Measurements from ENCODE around the gene U2AF1L4. TPM values are rescaled to one million over a fixed set of nuclear protein-coding genes. Genes with fewer than 3 reads are reported as not detected.

U2AF1L4 gene
- total and polyA plus RNA-seq, 2 donors (not counting 3 experiments of a cell fraction or from before 2014, with no cell fraction given), result 5.6 to 13.5 TPM

DNA sequence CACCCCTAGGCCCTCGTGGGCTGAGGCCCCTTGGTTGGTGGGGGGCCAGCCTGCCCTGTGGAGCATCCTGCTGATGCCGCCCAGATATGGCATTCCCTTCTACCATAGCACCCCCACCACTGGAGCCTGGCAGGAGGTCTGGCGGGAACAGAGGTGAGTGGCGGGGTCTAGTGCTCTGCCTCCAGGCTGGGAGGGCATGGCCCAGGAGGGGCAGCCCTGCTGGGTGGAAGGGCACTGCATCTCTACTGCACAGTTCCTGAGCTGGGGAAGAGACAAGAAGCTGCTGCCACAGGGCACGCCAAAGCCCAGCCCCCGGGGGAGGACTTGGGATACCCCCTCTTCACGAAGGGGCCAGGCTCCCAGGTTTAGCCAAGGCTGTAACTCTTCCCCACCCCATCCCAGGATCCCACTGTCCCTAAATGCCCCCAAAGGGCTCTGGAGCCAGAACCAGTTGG is 29.8 kb downstream of the U2AF1L4 start:
- no peak for TF ChIP-seq FOS (IDR thresholded peaks at IDR 0.05; ENCODE audit: borderline replicate concordance, insufficient read depth, low read length)
- TF ChIP-seq CTCF (IDR thresholded peaks at IDR 0.05; ENCODE audit: extremely low read depth in 1 of 2, insufficient read depth in 1 of 2, low read depth in 1 of 2, low read length in 2 of 2), result no peak
- TF ChIP-seq GATA2 (IDR thresholded peaks at IDR 0.05; ENCODE audit: insufficient read depth, insufficient read length, low read depth, low read length), result no peak
- TF ChIP-seq POLR2AphosphoS5 (IDR thresholded peaks at IDR 0.05; ENCODE audit: insufficient read depth, low read depth, low read length), result no peak
- no peak for TF ChIP-seq EZH2 (IDR thresholded peaks at IDR 0.05; ENCODE audit: borderline replicate concordance, low read depth, low read length, severe bottlenecking)
- TF ChIP-seq MYC (IDR thresholded peaks at IDR 0.05; ENCODE audit: low read depth, low read length), result no peak
- TF ChIP-seq MAX (IDR thresholded peaks at IDR 0.05; ENCODE audit: insufficient read depth, insufficient read length), result no peak
- TF ChIP-seq JUN (IDR thresholded peaks at IDR 0.05; ENCODE audit: borderline replicate concordance, insufficient read depth, insufficient read length, low read depth), result no peak
- no peak for TF ChIP-seq POLR2A (IDR thresholded peaks at IDR 0.05; ENCODE audit: low read depth, low read length)
- H3K9ac ChIP-seq (replicated peaks; ENCODE audit: extremely low read depth, insufficient read depth, low read length), result no peak overlapping the region
- H3K79me2 ChIP-seq (ENCODE audit: control insufficient read depth, insufficient read depth, low read length), result peaks cover 23% of the 10 kb centered on the region
- H3K9me3 ChIP-seq (replicated peaks; ENCODE audit: control insufficient read depth, insufficient read depth, low read length), result no peaks in the 10 kb centered on the region
- no peak overlapping the region for H3K4me3 ChIP-seq (replicated peaks in 1 of 3; ENCODE audit: insufficient read depth in 1 of 3, low read depth in 1 of 3, low read length in 3 of 3)
- no peak overlapping the region for H3K4me2 ChIP-seq (ENCODE audit: insufficient read depth, low read length)
- no TSS peak for BruUV-seq (replicated peaks)
- no peaks in the 10 kb centered on the region for H3K9me1 ChIP-seq (replicated peaks; ENCODE audit: control insufficient read depth, extremely low read depth, insufficient read depth, low read length)
- peaks cover 17% of the 10 kb centered on the region for H3K4me1 ChIP-seq (ENCODE audit: control insufficient read depth, extremely low read depth, insufficient read depth, low read length)
- no peak for FAIRE-seq
- no peaks in the 10 kb centered on the region for H4K20me1 ChIP-seq (replicated peaks; ENCODE audit: control insufficient read depth, extremely low read depth, insufficient read depth, low read length)
- intact Hi-C loops (cut with micrococcal nuclease), result no loop called here
- H2AFZ ChIP-seq (ENCODE audit: low read depth, low read length), result no peak overlapping the region
- H3K27ac ChIP-seq (ENCODE audit: insufficient read depth, low read depth, low read length), result no peak overlapping the region
- DNase-seq (ENCODE audit: low read depth, low spot score), result no peak
- no peaks in the 10 kb centered on the region for H3K27me3 ChIP-seq (ENCODE audit: control insufficient read depth in 2 of 2, insufficient read depth in 2 of 2, low read length in 2 of 2)
- POLR2A ChIA-PET, result no interaction called here
- CTCF ChIA-PET, result interaction anchor here (0.5 to 1.2 kb wide), 3 partner anchors 17 to 573 kb away, joined by 3 to 10 read pairs (median 3); partner anchors contain the start of gene FXYD7
- H3K36me3 ChIP-seq (ENCODE audit: control insufficient read depth in 2 of 2, extremely low read depth in 1 of 2, insufficient read depth in 2 of 2, low read length in 2 of 2), result peaks cover 0 to 4% of the 10 kb centered on the region in 2 experiments
- dilution Hi-C loops (cut with MboI; ENCODE audit: extremely low pct_ligation_motif_present, low sequenced_read_pairs), result no loop called here
